ENCODE results near the gene PYHIN1. TPM values are rescaled to one million over a fixed set of nuclear protein-coding genes. Genes with fewer than 3 reads are reported as not detected.

The PYHIN1 gene
- total and polyA plus RNA-seq, 2 experiments from 2014 or later, result not detected

DNA sequence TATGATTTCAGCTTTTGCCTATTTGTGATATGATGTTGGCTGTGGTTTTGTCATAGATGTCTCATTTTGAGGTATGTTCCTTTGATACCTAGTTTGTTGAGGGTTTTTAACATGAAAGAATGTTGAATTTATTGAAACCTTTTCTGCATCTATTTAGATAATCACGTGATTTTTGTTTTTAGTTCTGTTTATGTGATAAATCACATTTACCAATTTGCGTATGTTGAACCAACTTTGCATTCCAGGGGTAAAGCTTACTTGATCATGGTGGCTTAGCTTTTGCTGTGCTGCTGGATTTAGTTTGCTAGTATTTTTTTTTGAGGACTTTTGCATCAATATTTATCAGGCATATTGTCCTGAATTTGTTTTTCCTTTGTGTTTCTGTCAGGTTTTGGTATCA lies 51.9 kb downstream of the PYHIN1 start:
- no peak overlapping the region for H3K4me3 ChIP-seq
- no peak overlapping the region for H3K27ac ChIP-seq (ENCODE audit: low read depth)
- peaks cover 16% of the 10 kb centered on the region for H3K9me2 ChIP-seq (ENCODE audit: insufficient read depth)
- no peak for ATAC-seq
- peaks cover 3% of the 10 kb centered on the region; the same call in 1 of the 2 replicates for H3K4me1 ChIP-seq (ENCODE audit: insufficient read depth)
- no peak overlapping the region for H2AFZ ChIP-seq
- no peak for DNase-seq (ENCODE audit: low spot score)
- Mint-ChIP-seq H3K27ac (no peak overlapping the region), H3K27me3 (ENCODE audit: insufficient read depth, low read depth, poor library complexity) (peaks cover 2% of the 10 kb centered on the region), H3K9me3 (peaks cover 22% of the 10 kb centered on the region), H3K4me3 (no peak overlapping the region), H3K36me3 (ENCODE audit: low read depth) (peaks cover 5% of the 10 kb centered on the region; the same call in 2 of the 3 replicates), H3K4me1 (no peaks in the 10 kb centered on the region; the same call in 2 of the 3 replicates)
- no peaks in the 10 kb centered on the region for H3K27me3 ChIP-seq (ENCODE audit: insufficient read depth)
- H3K4me2 ChIP-seq, result no peak overlapping the region
- H4K20me1 ChIP-seq (replicated peaks; ENCODE audit: insufficient read depth), result no peaks in the 10 kb centered on the region
- H3K79me2 ChIP-seq (replicated peaks; ENCODE audit: insufficient read depth), result no peaks in the 10 kb centered on the region
- 0 out of 2 replicates have a peak, but pooled peaks cover 3% of the 10 kb centered on the region for H3K36me3 ChIP-seq (ENCODE audit: insufficient read depth)
- TF ChIP-seq STAT1 (IDR thresholded peaks at IDR 0.05; ENCODE audit: unreplicated experiment), result no peak
- TF ChIP-seq POLR2AphosphoS5 (IDR thresholded peaks at IDR 0.05; ENCODE audit: low read depth), result no peak
- TF ChIP-seq NANOG (IDR thresholded peaks at IDR 0.05; ENCODE audit: borderline replicate concordance), result no peak
- TF ChIP-seq ZNF114 (CRISPR knock-in tag; IDR thresholded peaks at IDR 0.05), result no peak
- TF ChIP-seq, protein P1, sequence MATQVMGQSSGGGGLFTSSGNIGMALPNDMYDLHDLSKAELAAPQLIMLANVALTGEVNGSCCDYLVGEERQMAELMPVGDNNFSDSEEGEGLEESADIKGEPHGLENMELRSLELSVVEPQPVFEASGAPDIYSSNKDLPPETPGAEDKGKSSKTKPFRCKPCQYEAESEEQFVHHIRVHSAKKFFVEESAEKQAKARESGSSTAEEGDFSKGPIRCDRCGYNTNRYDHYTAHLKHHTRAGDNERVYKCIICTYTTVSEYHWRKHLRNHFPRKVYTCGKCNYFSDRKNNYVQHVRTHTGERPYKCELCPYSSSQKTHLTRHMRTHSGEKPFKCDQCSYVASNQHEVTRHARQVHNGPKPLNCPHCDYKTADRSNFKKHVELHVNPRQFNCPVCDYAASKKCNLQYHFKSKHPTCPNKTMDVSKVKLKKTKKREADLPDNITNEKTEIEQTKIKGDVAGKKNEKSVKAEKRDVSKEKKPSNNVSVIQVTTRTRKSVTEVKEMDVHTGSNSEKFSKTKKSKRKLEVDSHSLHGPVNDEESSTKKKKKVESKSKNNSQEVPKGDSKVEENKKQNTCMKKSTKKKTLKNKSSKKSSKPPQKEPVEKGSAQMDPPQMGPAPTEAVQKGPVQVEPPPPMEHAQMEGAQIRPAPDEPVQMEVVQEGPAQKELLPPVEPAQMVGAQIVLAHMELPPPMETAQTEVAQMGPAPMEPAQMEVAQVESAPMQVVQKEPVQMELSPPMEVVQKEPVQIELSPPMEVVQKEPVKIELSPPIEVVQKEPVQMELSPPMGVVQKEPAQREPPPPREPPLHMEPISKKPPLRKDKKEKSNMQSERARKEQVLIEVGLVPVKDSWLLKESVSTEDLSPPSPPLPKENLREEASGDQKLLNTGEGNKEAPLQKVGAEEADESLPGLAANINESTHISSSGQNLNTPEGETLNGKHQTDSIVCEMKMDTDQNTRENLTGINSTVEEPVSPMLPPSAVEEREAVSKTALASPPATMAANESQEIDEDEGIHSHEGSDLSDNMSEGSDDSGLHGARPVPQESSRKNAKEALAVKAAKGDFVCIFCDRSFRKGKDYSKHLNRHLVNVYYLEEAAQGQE (IDR thresholded peaks at IDR 0.05; ENCODE audit: unreplicated experiment), result no peak
- TF ChIP-seq, protein P2, sequence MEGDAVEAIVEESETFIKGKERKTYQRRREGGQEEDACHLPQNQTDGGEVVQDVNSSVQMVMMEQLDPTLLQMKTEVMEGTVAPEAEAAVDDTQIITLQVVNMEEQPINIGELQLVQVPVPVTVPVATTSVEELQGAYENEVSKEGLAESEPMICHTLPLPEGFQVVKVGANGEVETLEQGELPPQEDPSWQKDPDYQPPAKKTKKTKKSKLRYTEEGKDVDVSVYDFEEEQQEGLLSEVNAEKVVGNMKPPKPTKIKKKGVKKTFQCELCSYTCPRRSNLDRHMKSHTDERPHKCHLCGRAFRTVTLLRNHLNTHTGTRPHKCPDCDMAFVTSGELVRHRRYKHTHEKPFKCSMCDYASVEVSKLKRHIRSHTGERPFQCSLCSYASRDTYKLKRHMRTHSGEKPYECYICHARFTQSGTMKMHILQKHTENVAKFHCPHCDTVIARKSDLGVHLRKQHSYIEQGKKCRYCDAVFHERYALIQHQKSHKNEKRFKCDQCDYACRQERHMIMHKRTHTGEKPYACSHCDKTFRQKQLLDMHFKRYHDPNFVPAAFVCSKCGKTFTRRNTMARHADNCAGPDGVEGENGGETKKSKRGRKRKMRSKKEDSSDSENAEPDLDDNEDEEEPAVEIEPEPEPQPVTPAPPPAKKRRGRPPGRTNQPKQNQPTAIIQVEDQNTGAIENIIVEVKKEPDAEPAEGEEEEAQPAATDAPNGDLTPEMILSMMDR (conservative IDR thresholded peaks at IDR 0.05; ENCODE audit: low read depth in 2 of 2), result no peak
- no peak for TF ChIP-seq JUNB (IDR thresholded peaks at IDR 0.05; ENCODE audit: unreplicated experiment)
- TF ChIP-seq EZH2phosphoT487 (IDR thresholded peaks at IDR 0.05; ENCODE audit: unreplicated experiment), result no peak
- TF ChIP-seq CREB1 (CRISPR knock-in tag; IDR thresholded peaks at IDR 0.05; ENCODE audit: low read depth), result no peak
- no peaks in the 10 kb centered on the region for H3F3A ChIP-seq (replicated peaks; ENCODE audit: low read depth)

DNA sequence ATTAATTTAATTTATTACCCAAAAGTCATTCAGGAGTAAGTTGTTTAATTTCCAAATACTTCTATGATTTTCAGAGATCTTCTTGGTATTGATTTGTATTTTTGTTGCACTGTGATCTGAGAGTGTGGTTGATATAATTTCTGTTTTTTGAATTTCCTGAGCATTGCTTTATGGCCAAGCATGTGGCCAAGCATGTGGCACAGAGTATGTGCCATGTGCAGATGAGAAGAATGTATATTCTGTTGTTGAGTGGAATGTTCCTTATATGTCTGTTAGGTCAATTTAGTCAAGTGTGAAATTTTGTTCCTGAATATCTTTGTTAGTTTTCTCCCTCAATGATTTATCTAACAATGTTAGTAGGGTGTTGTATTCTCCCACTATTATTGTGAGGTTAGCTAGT lies 53.0 kb downstream of the PYHIN1 start:
- peaks cover 5% of the 10 kb centered on the region; the same call in 2 of the 3 replicates for H3K36me3 Mint-ChIP-seq (ENCODE audit: low read depth)
- no peak overlapping the region for H3K27ac Mint-ChIP-seq
- no peak for ATAC-seq
- H3K4me1 ChIP-seq (ENCODE audit: insufficient read depth), result no peaks in the 10 kb centered on the region
- no peak overlapping the region for H3K4me2 ChIP-seq
- H3K36me3 ChIP-seq (ENCODE audit: insufficient read depth), result 0 out of 2 replicates have a peak, but pooled peaks cover 3% of the 10 kb centered on the region
- peaks cover 16% of the 10 kb centered on the region for H3K9me2 ChIP-seq (ENCODE audit: insufficient read depth)
- no peak overlapping the region for H2AFZ ChIP-seq
- no peaks in the 10 kb centered on the region for H4K20me1 ChIP-seq (replicated peaks; ENCODE audit: insufficient read depth)
- H3K4me1 Mint-ChIP-seq, result no peaks in the 10 kb centered on the region
- H3K27me3 Mint-ChIP-seq (ENCODE audit: insufficient read depth, low read depth, poor library complexity), result peaks cover 2% of the 10 kb centered on the region
- H3K79me2 ChIP-seq (replicated peaks; ENCODE audit: insufficient read depth), result no peaks in the 10 kb centered on the region
- H3F3A ChIP-seq (replicated peaks; ENCODE audit: low read depth), result no peaks in the 10 kb centered on the region
- no peak overlapping the region for H3K27ac ChIP-seq (ENCODE audit: low read depth)
- H3K9me3 Mint-ChIP-seq, result peaks cover 22% of the 10 kb centered on the region
- no peaks in the 10 kb centered on the region for H3K27me3 ChIP-seq (ENCODE audit: insufficient read depth)
- no peak overlapping the region for H3K4me3 ChIP-seq
- DNase-seq (ENCODE audit: low spot score), result no peak
- no peak overlapping the region for H3K4me3 Mint-ChIP-seq
- TF ChIP-seq, protein P1 (IDR thresholded peaks at IDR 0.05; ENCODE audit: unreplicated experiment), result no peak
- TF ChIP-seq, protein P3, sequence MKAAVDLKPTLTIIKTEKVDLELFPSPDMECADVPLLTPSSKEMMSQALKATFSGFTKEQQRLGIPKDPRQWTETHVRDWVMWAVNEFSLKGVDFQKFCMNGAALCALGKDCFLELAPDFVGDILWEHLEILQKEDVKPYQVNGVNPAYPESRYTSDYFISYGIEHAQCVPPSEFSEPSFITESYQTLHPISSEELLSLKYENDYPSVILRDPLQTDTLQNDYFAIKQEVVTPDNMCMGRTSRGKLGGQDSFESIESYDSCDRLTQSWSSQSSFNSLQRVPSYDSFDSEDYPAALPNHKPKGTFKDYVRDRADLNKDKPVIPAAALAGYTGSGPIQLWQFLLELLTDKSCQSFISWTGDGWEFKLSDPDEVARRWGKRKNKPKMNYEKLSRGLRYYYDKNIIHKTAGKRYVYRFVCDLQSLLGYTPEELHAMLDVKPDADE (IDR thresholded peaks at IDR 0.05), result no peak
- no peak for TF ChIP-seq CREB1 (CRISPR knock-in tag; IDR thresholded peaks at IDR 0.05; ENCODE audit: low read depth)
